NT2/D1 (cell line): Measurements from ENCODE around the gene CATSPER3.

Experiments used
- DNase-seq: peaks from one replicate; pipeline ENCODE4 v3.0.0-alpha.2; 2011; ENCODE audit warnings: low read depth, low spot score
- H3K27me3 ChIP-seq: 2 replicates; pipeline ENCODE4 v1.6.0; 2011; ENCODE audit warnings: mild to moderate bottlenecking; ENCODE audit not compliant: insufficient read length, insufficient read depth
- H3K36me3 ChIP-seq: 2 replicates; pipeline ENCODE4 v1.6.1; 2011; ENCODE audit warnings: mild to moderate bottlenecking, low read length, mixed read lengths; ENCODE audit not compliant: insufficient read depth, insufficient read length
- H3K4me1 ChIP-seq: 2 replicates; pipeline ENCODE4 v1.5.1; 2011; ENCODE audit not compliant: insufficient read depth, insufficient read length
- H3K4me3 ChIP-seq: 2 replicates; pipeline ENCODE4 v1.5.1; 2011; ENCODE audit warnings: low read depth; ENCODE audit not compliant: insufficient read length
- H3K9ac ChIP-seq: 2 replicates; pipeline ENCODE4 v1.6.0; 2011; ENCODE audit warnings: low read depth; ENCODE audit not compliant: insufficient read length
- H3K9me3 ChIP-seq: 2 replicates; pipeline ENCODE4 v1.5.1; 2011; ENCODE audit warnings: mild to moderate bottlenecking, low read length; ENCODE audit not compliant: insufficient read depth
- SUZ12 ChIP-seq: IDR thresholded peaks from 2 replicates; pipeline ENCODE4 v1.6.1; 2011; ENCODE audit not compliant: insufficient read length, insufficient read depth; ENCODE audit errors: extremely low read depth
- YY1 ChIP-seq: IDR thresholded peaks from 2 replicates; pipeline ENCODE4 v1.6.1; 2011; ENCODE audit not compliant: insufficient read length, insufficient read depth
- ZNF274 ChIP-seq: IDR thresholded peaks from 2 replicates; pipeline ENCODE4 v1.6.1; 2011; ENCODE audit warnings: mild to moderate bottlenecking, low read depth, low read length

The CATSPER3 gene

GRCh38 chr5:135053989-135054388 lies 86.3 kb downstream of the CATSPER3 start:
- Histone ChIP-seq H3K9ac (no peak overlapping the region), H3K27me3 (peaks cover 34% of the 10 kb centered on the region), H3K4me1 (no peaks in the 10 kb centered on the region), H3K36me3 (no peaks in the 10 kb centered on the region), H3K4me3 (no peak overlapping the region), H3K9me3 (no peaks in the 10 kb centered on the region)
- DNase-seq: no peak
- TF ChIP-seq SUZ12 (no peak), YY1 (no peak), ZNF274 (no peak)

DNA sequence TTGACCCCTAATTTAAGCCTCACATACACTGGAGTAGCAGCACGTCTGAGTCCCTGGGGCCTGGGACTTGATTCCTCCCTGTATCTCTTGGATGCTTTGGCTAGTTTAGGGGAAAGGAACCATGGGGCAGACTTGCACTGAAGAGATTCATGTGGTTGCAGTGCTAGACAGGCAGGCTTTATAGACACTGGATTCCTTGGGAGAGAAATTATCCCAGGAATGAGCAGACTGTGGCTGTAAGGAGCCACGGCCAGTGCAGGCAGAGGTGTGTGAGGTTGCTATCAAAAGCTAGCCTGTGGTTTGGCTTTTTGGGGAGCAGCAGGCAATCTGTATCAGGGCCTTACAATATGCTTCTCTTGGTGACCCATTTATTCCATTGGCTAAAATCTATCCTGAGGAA lies 86.8 kb downstream of the CATSPER3 start:
- Histone ChIP-seq H3K36me3 (no peaks in the 10 kb centered on the region), H3K9me3 (no peaks in the 10 kb centered on the region), H3K9ac (no peak overlapping the region), H3K4me3 (no peak overlapping the region), H3K4me1 (no peaks in the 10 kb centered on the region), H3K27me3 (peaks cover 28% of the 10 kb centered on the region)
- TF ChIP-seq SUZ12: no peak
- no peak for TF ChIP-seq ZNF274
- TF ChIP-seq YY1: no peak
- DNase-seq: no peak

DNA sequence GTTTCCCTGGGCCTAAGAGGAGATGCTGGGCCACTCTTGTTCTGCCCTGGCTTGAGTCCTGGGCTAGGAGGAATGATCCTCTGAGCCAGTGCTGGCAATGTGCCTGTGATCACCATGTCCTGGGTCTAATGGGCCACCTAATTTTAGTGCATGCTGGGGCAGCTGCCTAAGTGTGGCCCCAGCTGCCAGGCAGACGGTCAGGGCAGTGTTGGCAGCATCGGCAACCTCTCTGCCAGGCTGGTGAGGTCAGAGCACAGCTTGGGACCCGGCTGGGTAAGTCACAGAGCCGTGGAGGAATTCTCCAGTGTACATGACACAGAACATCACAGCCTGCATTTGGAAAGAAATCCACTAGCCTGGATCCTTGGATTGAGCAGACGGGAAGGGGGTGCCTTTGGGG lies 87.7 kb downstream of the CATSPER3 start:
- no peaks in the 10 kb centered on the region for H3K9me3 ChIP-seq
- no peaks in the 10 kb centered on the region for H3K36me3 ChIP-seq
- H3K4me3 ChIP-seq: no peak overlapping the region
- TF ChIP-seq YY1 (no peak), ZNF274 (no peak), SUZ12 (no peak)
- H3K4me1 ChIP-seq: no peaks in the 10 kb centered on the region
- H3K27me3 ChIP-seq: peaks cover 19% of the 10 kb centered on the region
- DNase-seq: no peak
- no peak overlapping the region for H3K9ac ChIP-seq

GRCh38 chr5:135056316-135057030 lies 88.8 kb downstream of the CATSPER3 start:
- Histone ChIP-seq H3K4me1 (no peaks in the 10 kb centered on the region), H3K4me3 (no peak overlapping the region), H3K9me3 (no peaks in the 10 kb centered on the region), H3K9ac (no peak overlapping the region), H3K36me3 (no peaks in the 10 kb centered on the region), H3K27me3 (peaks cover 9% of the 10 kb centered on the region)
- no peak for DNase-seq
- TF ChIP-seq YY1: no peak
- no peak for TF ChIP-seq ZNF274
- no peak for TF ChIP-seq SUZ12

GRCh38 chr5:135057233-135057632 lies 89.5 kb downstream of the CATSPER3 start:
- no peak overlapping the region for H3K9ac ChIP-seq
- peaks cover 1% of the 10 kb centered on the region for H3K27me3 ChIP-seq
- H3K4me1 ChIP-seq: no peaks in the 10 kb centered on the region
- H3K4me3 ChIP-seq: no peak overlapping the region
- no peaks in the 10 kb centered on the region for H3K36me3 ChIP-seq
- TF ChIP-seq YY1 (no peak), ZNF274 (no peak), SUZ12 (no peak)
- H3K9me3 ChIP-seq: no peaks in the 10 kb centered on the region
- DNase-seq: no peak

- H3K36me3 ChIP-seq: no peaks in the 10 kb centered on the region
- DNase-seq: no peak
- no peaks in the 10 kb centered on the region for H3K9me3 ChIP-seq
- no peak overlapping the region for H3K9ac ChIP-seq
- no peaks in the 10 kb centered on the region for H3K27me3 ChIP-seq
- no peak for TF ChIP-seq SUZ12
- TF ChIP-seq ZNF274: no peak
- TF ChIP-seq YY1: no peak
- H3K4me1 ChIP-seq: no peaks in the 10 kb centered on the region
- H3K4me3 ChIP-seq: no peak overlapping the region
These were observed 90.6 kb downstream of the CATSPER3 start for GRCh38 chr5:135058331-135058732.

DNA sequence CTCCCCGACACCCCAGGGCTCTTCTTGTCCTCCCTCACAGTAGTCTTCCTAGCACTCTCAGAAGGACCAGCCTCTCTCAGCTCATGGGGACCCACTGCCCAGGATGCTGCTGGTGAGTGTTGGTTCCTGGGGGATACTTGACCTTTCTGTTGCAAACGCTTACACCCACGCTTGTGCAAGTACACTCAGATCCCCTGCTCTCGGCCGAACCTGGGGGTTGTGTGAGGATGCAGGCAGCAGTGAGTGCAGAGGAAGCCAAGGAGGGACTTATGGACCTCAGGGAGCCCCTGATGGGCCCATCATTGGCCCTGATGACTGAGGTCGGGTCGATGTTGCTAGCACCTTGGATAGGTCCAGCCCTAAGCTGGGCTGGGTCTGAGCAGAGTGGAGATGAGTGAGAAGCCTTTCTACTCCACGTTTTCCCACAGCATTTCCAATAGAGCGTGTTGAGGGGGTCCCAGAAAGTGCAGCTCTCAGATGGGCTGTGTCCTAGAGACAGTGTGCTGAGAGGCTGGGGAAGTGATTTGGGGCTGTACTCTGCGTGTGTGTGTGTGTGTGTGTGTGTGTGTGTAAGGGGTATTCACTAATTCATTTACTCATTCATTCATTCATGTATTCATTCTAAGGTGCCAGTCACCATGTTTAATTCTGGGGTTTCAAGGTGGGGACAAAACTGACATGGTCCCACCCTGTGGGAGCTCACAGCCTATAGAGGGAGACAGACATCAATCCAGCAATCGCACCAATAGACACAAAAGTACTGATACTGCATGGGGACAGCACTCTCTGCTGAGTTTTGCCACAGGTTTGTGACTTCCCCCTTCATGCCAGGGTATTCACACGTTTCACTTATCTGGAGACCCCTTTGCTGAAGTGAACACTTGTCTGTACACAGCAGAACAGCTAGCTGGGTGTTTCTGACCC lies 91.6 kb downstream of the CATSPER3 start:
- TF ChIP-seq ZNF274 (no peak), YY1 (no peak), SUZ12 (no peak)
- Histone ChIP-seq H3K36me3 (no peaks in the 10 kb centered on the region), H3K9ac (no peak overlapping the region), H3K9me3 (no peaks in the 10 kb centered on the region), H3K4me3 (no peak overlapping the region), H3K4me1 (no peaks in the 10 kb centered on the region), H3K27me3 (no peaks in the 10 kb centered on the region)
- DNase-seq: no peak
